ENCODE measurements around the gene CHD5. TPM values are rescaled to one million over a fixed set of nuclear protein-coding genes. Genes with fewer than 3 reads are reported as not detected.

CHD5 gene
- total and polyA plus RNA-seq, 2 of the 4 experiments (the other 2 are of a cell fraction), result under 0.01 to 0.09 TPM

DNA sequence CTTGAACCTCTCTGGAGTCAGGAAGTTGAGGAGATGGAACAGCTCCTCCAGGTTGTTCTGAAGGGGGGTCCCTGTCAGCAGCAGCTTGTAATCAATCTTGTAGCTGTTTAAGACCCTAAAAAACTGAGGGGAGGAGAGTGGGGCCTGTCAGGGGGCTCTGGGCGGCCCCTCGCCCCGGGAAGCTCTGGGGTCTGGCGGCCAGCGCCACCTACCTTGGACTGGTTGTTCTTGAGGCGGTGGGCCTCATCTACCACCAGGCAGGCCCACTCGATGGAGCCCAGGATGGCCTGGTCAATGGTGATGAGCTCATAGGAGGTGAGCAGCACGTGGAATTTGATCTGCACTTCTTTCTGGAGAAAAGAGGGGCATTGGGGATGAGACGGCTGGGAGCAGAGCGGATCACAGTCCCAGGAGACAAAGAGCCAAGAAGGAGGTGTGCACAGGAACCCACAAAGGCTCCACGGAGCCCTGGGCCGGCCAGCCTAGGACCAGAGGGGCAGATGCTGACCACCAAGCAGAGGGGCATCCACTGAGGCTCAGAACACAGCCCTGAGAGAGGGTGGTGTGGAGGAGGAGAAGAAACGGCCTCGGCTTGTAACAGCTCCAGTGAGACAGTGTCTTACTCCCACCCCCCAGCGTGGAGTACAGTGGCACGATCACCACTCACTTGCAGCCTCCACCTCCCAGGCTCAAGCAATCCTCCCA, 43.5 kb downstream of the CHD5 start:
- peaks cover 13% of the 10 kb centered on the region for H3K27me3 ChIP-seq (ENCODE audit: control insufficient read depth, insufficient read depth, low read length)
- WGBS, 2 experiments (ENCODE audit: extremely low coverage in 2 of 2, insufficient read length in 1 of 2), result 53% methylated on average over 4 of the region's 16 CpGs; no CpG with 5 or more reads in 1 of the 2 experiments
- dilution Hi-C loops (cut with HindIII; ENCODE audit: low sequenced_read_pairs, unreplicated experiment), result no loop called here
- H2AK9ac ChIP-seq (replicated peaks; ENCODE audit: low read depth, low read length, poor library complexity), result no peak overlapping the region
- H3K56ac ChIP-seq (ENCODE audit: extremely low read depth, insufficient read depth, low read length), result no peak overlapping the region
- no peak for DNase-seq
- H3K79me1 ChIP-seq (ENCODE audit: low read depth in 1 of 2, low read length in 2 of 2), result no peaks in the 10 kb centered on the region
- CTCF ChIA-PET, result no interaction called here
- no peak overlapping the region for H2BK120ac ChIP-seq (ENCODE audit: low read depth, low read length)
- no peak overlapping the region for H3K23ac ChIP-seq (ENCODE audit: low read depth, low read length)
- no peak overlapping the region for H3K4me3 ChIP-seq (ENCODE audit: insufficient read depth, low read depth, low read length)
- no peaks in the 10 kb centered on the region for H3K36me3 ChIP-seq (ENCODE audit: control insufficient read depth, insufficient read depth, low read length)
- H4K5ac ChIP-seq (ENCODE audit: low read depth, low read length), result no peak overlapping the region
- in situ Hi-C loops (cut with MboI; ENCODE audit: low sequenced_read_pairs), result no loop called here
- H2AK5ac ChIP-seq (ENCODE audit: low read depth, low read length), result no peak overlapping the region
- peaks cover 5% of the 10 kb centered on the region; the same call in 1 of the 2 replicates for H3K9me3 ChIP-seq (ENCODE audit: control insufficient read depth, insufficient read depth, low read length)
- no peaks in the 10 kb centered on the region for H4K20me1 ChIP-seq (ENCODE audit: insufficient read depth, low read length)
- no peak overlapping the region for H3K14ac ChIP-seq (replicated peaks; ENCODE audit: low read depth, low read length)
- BruUV-seq (replicated peaks), result no TSS peak
- no peak overlapping the region for H2BK15ac ChIP-seq (ENCODE audit: low read depth, low read length)
- no peak overlapping the region for H4K91ac ChIP-seq (ENCODE audit: insufficient read depth, low read depth, low read length)
- H3K4me1 ChIP-seq (ENCODE audit: control insufficient read depth, insufficient read depth, low read length), result no peaks in the 10 kb centered on the region
- TF ChIP-seq SMC3 (IDR thresholded peaks at IDR 0.05; ENCODE audit: low read depth, low read length), result no peak
- no peak overlapping the region for H2AFZ ChIP-seq (replicated peaks; ENCODE audit: low read length, poor library complexity)
- no peak overlapping the region for H2BK20ac ChIP-seq (ENCODE audit: low read depth, low read length)
- POLR2A ChIA-PET (ENCODE audit: unreplicated experiment), result no interaction called here
- H3K18ac ChIP-seq (ENCODE audit: low read depth, low read length), result no peak overlapping the region
- no peak overlapping the region for H2BK5ac ChIP-seq (ENCODE audit: low read depth, low read length, poor library complexity, severe bottlenecking)
- intact Hi-C loops (cut with micrococcal nuclease), result no loop called here
- ATAC-seq (ENCODE audit: low read depth), result no peak
- H3K9me1 ChIP-seq (ENCODE audit: insufficient read depth, low read length), result no peaks in the 10 kb centered on the region
- no peak overlapping the region for H3K27ac ChIP-seq (ENCODE audit: insufficient read depth, low read length)
- no peak overlapping the region for H3K4me2 ChIP-seq (ENCODE audit: low read depth, low read length)
- no peak overlapping the region for H3K4ac ChIP-seq (ENCODE audit: low read depth, low read length)
- H3K9ac ChIP-seq (ENCODE audit: low read depth, low read length), result no peak overlapping the region
- H4K8ac ChIP-seq (ENCODE audit: low read depth in 2 of 2, low read length in 2 of 2), result no peak overlapping the region

All from IMR-90 (cell line).